ENCODE results near the gene TMSB4X. TPM values are rescaled to one million over a fixed set of nuclear protein-coding genes. Genes with fewer than 3 reads are reported as not detected.

Gene TMSB4X
- total RNA-seq, 4 donors from 2014 or later, result 3,072 to 3,725 (median 3,326) TPM

GRCh38 chrX:12946406-12946805 lies 28.5 kb upstream of the TMSB4X start:
- no peaks in the 10 kb centered on the region for H3K9me3 ChIP-seq
- TF ChIP-seq EP300 (IDR thresholded peaks at IDR 0.05) (no peak), POLR2AphosphoS5 (IDR thresholded peaks at IDR 0.05) (no peak), POLR2A (IDR thresholded peaks at IDR 0.05; ENCODE audit: low read depth) (no peak), CTCF (IDR thresholded peaks at IDR 0.05) (no peak)
- intact Hi-C loops (cut with DNase I), result loop anchor here (10.0 kb wide), 1 partner anchor 698 kb away; no protein-coding TSS in a partner anchor
- WGBS, result 59% methylated on average over 4 of the region's 4 CpGs
- H3K4me1 ChIP-seq, result peaks cover 14 to 31% (median 17%) of the 10 kb centered on the region in 4 donors
- peak overlapping the region in 1 of 4 donors; percentile 15 for H3K27ac ChIP-seq (replicated peaks in 1 of 4)
- no peak for DNase-seq (ENCODE audit: extremely low spot score)
- H3K4me3 ChIP-seq, result no peak overlapping the region
- H3K36me3 ChIP-seq, result no peaks in the 10 kb centered on the region
- no peaks in the 10 kb centered on the region for H3K27me3 ChIP-seq

GRCh38 chrX:12946838-12947544 lies 27.9 kb upstream of the TMSB4X start:
- no peaks in the 10 kb centered on the region for H3K27me3 ChIP-seq
- no peaks in the 10 kb centered on the region for H3K9me3 ChIP-seq
- peaks cover 14 to 31% (median 17%) of the 10 kb centered on the region in 4 donors for H3K4me1 ChIP-seq
- H3K36me3 ChIP-seq, result no peaks in the 10 kb centered on the region
- TF ChIP-seq EP300 (IDR thresholded peaks at IDR 0.05), result no peak
- peak in 1 of 2 donors; percentile 26 for TF ChIP-seq POLR2AphosphoS5 (IDR thresholded peaks at IDR 0.05)
- TF ChIP-seq CTCF (IDR thresholded peaks at IDR 0.05), result peak; percentile 66 to 76 (median 72)
- TF ChIP-seq POLR2A (IDR thresholded peaks at IDR 0.05; ENCODE audit: low read depth), result no peak
- H3K4me3 ChIP-seq, result no peak overlapping the region
- WGBS, result 31% methylated on average over 5 of the region's 5 CpGs
- H3K27ac ChIP-seq (replicated peaks in 1 of 4), result peak overlapping the region in 3 of 4 donors; percentile 15 to 44 (median 40)
- intact Hi-C loops (cut with DNase I), result loop anchor here (10.0 kb wide), 1 partner anchor 698 kb away; no protein-coding TSS in a partner anchor
- DNase-seq (ENCODE audit: extremely low spot score), result no peak

GRCh38 chrX:12947545-12948235 lies 27.2 kb upstream of the TMSB4X start:
- Histone ChIP-seq H3K9me3 (no peaks in the 10 kb centered on the region), H3K27me3 (no peaks in the 10 kb centered on the region)

GRCh38 chrX:12948495-12948894 lies 26.4 kb upstream of the TMSB4X start:
- intact Hi-C loops (cut with DNase I), result loop anchor here (10.0 kb wide), 1 partner anchor 696 kb away; no protein-coding TSS in a partner anchor
- no peak for DNase-seq (ENCODE audit: extremely low spot score)
- 94% methylated on average over 2 of the region's 2 CpGs for WGBS
- H3K27me3 ChIP-seq, result no peaks in the 10 kb centered on the region
- H3K27ac ChIP-seq (replicated peaks in 1 of 4), result peak overlapping the region in 2 of 4 donors; percentile 78 to 82
- H3K4me1 ChIP-seq, result peaks cover 14 to 31% (median 17%) of the 10 kb centered on the region in 4 donors
- H3K36me3 ChIP-seq, result no peaks in the 10 kb centered on the region
- H3K9me3 ChIP-seq, result no peaks in the 10 kb centered on the region
- no peak for TF ChIP-seq EP300 (IDR thresholded peaks at IDR 0.05)
- no peak for TF ChIP-seq CTCF (IDR thresholded peaks at IDR 0.05)
- TF ChIP-seq POLR2A (IDR thresholded peaks at IDR 0.05; ENCODE audit: low read depth), result no peak
- no peak for TF ChIP-seq POLR2AphosphoS5 (IDR thresholded peaks at IDR 0.05)
- H3K4me3 ChIP-seq, result no peak overlapping the region

More at GRCh38 chrX:12947545-12948235, 27.2 kb upstream of the TMSB4X start:
- Histone ChIP-seq H3K4me1 (peaks cover 14 to 31% (median 17%) of the 10 kb centered on the region in 4 donors), H3K4me3 (no peak overlapping the region), H3K27ac (replicated peaks in 1 of 4) (peak overlapping the region in 2 of 4 donors; percentile 15 to 40), H3K36me3 (no peaks in the 10 kb centered on the region)
- intact Hi-C loops (cut with DNase I), result loop anchor here (10.0 kb wide), 1 partner anchor 697 kb away; no protein-coding TSS in a partner anchor
- TF ChIP-seq EP300 (IDR thresholded peaks at IDR 0.05) (no peak), CTCF (IDR thresholded peaks at IDR 0.05) (no peak), POLR2AphosphoS5 (IDR thresholded peaks at IDR 0.05) (no peak), POLR2A (IDR thresholded peaks at IDR 0.05; ENCODE audit: low read depth) (no peak)
- WGBS, result 68% methylated on average over 5 of the region's 5 CpGs
- no peak for DNase-seq (ENCODE audit: extremely low spot score)
